Nephron progenitor cell (in vitro differentiated cells): ENCODE measurements around the gene NIPAL4.
A peak's percentile ranks its signal among the peaks of the same experiment; 100 is the strongest.

Experiments used
- DNase-seq: peaks from one replicate; pipeline ENCODE4 v3.0.0; 2021
- H3K27ac Mint-ChIP-seq: 2 replicates; pipeline ENCODE4 v1.8.0; 2021; ENCODE audit warnings: mild to moderate bottlenecking, moderate library complexity, mixed read lengths
- H3K27me3 Mint-ChIP-seq: 2 replicates; pipeline ENCODE4 v1.8.0; 2021; ENCODE audit warnings: mild to moderate bottlenecking, low read depth, mixed read lengths; ENCODE audit not compliant: poor library complexity
- H3K36me3 Mint-ChIP-seq: 2 replicates; pipeline ENCODE4 v1.8.0; 2021; ENCODE audit warnings: low read depth, mixed read lengths
- H3K4me1 Mint-ChIP-seq: 2 replicates; pipeline ENCODE4 v1.8.0; 2021; ENCODE audit warnings: mixed read lengths
- H3K4me3 Mint-ChIP-seq: 2 replicates; pipeline ENCODE4 v1.8.0; 2021; ENCODE audit warnings: mild to moderate bottlenecking, moderate library complexity, mixed read lengths
- H3K9me3 Mint-ChIP-seq: 2 replicates; pipeline ENCODE4 v1.8.0; 2021; ENCODE audit warnings: mild to moderate bottlenecking, moderate library complexity, mixed read lengths
- CTCF ChIP-seq: fragments of 200-600 bp; sonication (generic); IDR thresholded peaks from 2 replicates; pipeline ENCODE4 v1.5.0; 2021; ENCODE audit warnings: antibody characterized with exemption

Gene NIPAL4

DNA sequence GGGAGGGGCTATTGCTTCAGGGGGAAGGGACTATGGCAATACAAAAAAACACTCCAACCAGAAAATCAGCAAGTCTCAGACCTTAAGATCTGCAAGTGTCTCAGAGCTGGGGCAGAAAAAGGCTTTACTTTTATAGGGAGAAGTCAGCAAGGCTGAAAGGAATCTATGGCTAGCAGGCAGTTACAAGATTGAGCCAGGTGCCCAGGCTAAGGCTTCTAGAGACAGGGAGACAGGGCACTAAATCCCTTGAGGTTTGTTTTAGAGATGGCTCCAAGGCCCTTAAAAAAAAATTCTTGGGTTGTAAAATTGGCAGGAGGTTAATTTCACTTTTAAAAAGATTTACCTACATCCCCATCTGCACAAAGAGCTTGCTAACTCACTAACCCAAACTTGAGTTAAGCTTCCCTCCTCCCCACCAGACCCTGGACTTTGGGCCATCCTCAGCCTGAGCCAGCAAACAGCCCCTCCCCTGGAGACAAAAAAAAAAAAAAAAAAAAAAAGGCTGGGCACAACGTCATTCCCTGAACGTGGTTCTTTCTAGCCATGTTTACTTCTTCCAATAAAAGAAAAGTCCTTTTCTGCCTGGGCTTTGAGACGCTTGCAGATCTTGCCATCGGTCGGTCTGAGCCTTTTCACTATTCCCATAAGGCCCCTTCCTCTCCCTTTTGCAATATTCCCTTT, 17.9 kb downstream of the NIPAL4 start:
- Mint-ChIP-seq H3K9me3 (no peaks in the 10 kb centered on the region), H3K27me3 (no peaks in the 10 kb centered on the region), H3K27ac (peak overlapping the region; percentile 42), H3K4me3 (no peak overlapping the region), H3K36me3 (peaks cover 23% of the 10 kb centered on the region), H3K4me1 (peaks cover 17% of the 10 kb centered on the region)
- DNase-seq = no peak
- TF ChIP-seq CTCF = no peak

DNA sequence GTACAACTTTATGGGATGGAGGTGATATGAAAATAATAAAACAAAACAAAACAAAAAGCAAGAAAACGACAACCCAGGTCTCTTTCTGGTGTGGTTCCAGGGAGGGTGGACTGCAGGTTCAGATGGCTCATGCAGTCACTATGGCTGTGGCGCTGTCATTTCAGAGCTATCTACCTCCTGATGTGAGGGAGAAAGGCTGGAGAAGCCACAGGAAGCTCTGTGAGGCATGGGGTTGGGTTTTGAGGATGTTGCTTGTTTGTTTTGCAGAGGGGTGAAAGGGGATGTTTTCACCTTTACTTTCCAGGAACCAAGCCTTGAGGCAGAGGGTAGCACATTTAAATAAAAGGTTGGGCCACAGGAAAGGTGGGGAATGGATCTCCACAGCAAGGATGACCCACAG, 18.7 kb downstream of the NIPAL4 start:
- H3K9me3 Mint-ChIP-seq = no peaks in the 10 kb centered on the region
- DNase-seq = no peak
- peaks cover 26% of the 10 kb centered on the region for H3K36me3 Mint-ChIP-seq
- H3K27me3 Mint-ChIP-seq = no peaks in the 10 kb centered on the region
- H3K27ac Mint-ChIP-seq = no peak overlapping the region
- H3K4me3 Mint-ChIP-seq = no peak overlapping the region
- no peak for TF ChIP-seq CTCF
- H3K4me1 Mint-ChIP-seq = peaks cover 11% of the 10 kb centered on the region

DNA sequence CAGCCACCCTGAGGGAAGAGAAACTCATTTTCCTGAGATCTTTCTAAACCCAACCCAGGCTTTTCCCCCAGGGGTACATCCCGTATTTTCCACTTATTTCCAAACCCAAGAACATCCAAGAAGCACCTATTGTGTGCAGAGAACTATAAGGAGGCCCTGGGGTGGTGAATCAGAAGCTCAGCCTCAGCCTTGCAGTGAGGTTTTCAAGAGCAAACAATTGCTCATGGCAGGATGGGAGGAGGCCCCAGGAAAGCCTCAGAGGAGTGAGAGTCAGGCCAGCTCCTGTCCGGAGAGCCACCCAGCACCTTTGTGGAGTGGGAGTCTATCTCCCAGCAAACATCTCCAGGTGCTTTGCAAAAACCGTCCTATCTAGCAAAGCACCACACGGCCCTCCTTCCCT, 19.2 kb downstream of the NIPAL4 start:
- no peak for TF ChIP-seq CTCF
- DNase-seq = no peak
- Mint-ChIP-seq H3K4me1 (peaks cover 11% of the 10 kb centered on the region), H3K27ac (peak overlapping the region; percentile 60), H3K4me3 (no peak overlapping the region), H3K27me3 (no peaks in the 10 kb centered on the region), H3K36me3 (peaks cover 30% of the 10 kb centered on the region), H3K9me3 (no peaks in the 10 kb centered on the region)

- H3K4me3 Mint-ChIP-seq = no peak overlapping the region
- no peak for DNase-seq
- no peaks in the 10 kb centered on the region for H3K9me3 Mint-ChIP-seq
- peak overlapping the region; percentile 60 for H3K27ac Mint-ChIP-seq
- no peaks in the 10 kb centered on the region for H3K27me3 Mint-ChIP-seq
- peaks cover 11% of the 10 kb centered on the region for H3K4me1 Mint-ChIP-seq
- peaks cover 34% of the 10 kb centered on the region for H3K36me3 Mint-ChIP-seq
- no peak for TF ChIP-seq CTCF
Measured at GRCh38 chr5:157479612-157480510, 19.8 kb downstream of the NIPAL4 start.

DNA sequence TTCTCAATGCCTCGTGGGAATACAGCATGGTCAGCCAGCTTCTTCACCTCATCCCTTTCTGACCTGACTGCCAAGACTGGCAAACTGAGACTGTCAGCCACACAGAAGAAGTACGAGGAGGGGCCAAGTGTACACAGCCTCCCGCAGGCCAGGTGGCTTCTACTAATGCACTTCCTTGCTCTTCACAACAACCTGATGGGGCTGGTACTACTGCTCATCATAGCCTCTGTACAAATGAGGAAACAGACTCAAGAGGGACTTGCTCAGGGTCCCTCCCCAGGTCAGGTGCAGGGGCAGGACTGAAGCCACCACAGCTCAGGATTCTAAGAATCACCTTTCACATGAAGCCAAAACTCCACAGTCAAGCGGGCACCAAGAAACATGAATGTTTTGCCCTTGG, 21.3 kb downstream of the NIPAL4 start:
- H3K4me3 Mint-ChIP-seq = no peak overlapping the region
- no peak for DNase-seq
- H3K27ac Mint-ChIP-seq = no peak overlapping the region
- no peaks in the 10 kb centered on the region for H3K9me3 Mint-ChIP-seq
- peaks cover 38% of the 10 kb centered on the region for H3K36me3 Mint-ChIP-seq
- TF ChIP-seq CTCF = no peak
- H3K27me3 Mint-ChIP-seq = peaks cover 2% of the 10 kb centered on the region
- H3K4me1 Mint-ChIP-seq = peaks cover 11% of the 10 kb centered on the region
